Eye (tissue), 1 donor: ENCODE results near the gene NR2F1-AS1.
A peak's percentile ranks its signal among the peaks of the same experiment; 100 is the strongest.

ENCODE experiments used
- DNase-seq: peaks from one replicate; pipeline ENCODE4 v3.0.0-alpha.2; 2015

Gene NR2F1-AS1

GRCh38 chr5:93589152-93589828, 8.3 kb upstream of the NR2F1-AS1 start:
- DNase-seq: peak; percentile 76

- DNase-seq: peak; percentile 82
These were observed 7.5 kb upstream of the NR2F1-AS1 start for GRCh38 chr5:93588352-93589151.

- DNase-seq: peak; percentile 86
These were observed 6.8 kb upstream of the NR2F1-AS1 start for GRCh38 chr5:93587597-93588351.

- DNase-seq: peak; percentile 77
These were observed 5.9 kb upstream of the NR2F1-AS1 start for GRCh38 chr5:93586736-93587596.

- DNase-seq: peak; percentile 89
These were observed 4.9 kb upstream of the NR2F1-AS1 start for GRCh38 chr5:93585767-93586385.

GRCh38 chr5:93585041-93585766, 4.2 kb upstream of the NR2F1-AS1 start:
- DNase-seq: peak; percentile 85

GRCh38 chr5:93584596-93585040, 3.6 kb upstream of the NR2F1-AS1 start:
- no peak for DNase-seq

- DNase-seq: peak; percentile 83
These were observed 3.0 kb upstream of the NR2F1-AS1 start for GRCh38 chr5:93583768-93584595.

- DNase-seq: no peak
These were observed 2.4 kb upstream of the NR2F1-AS1 start for GRCh38 chr5:93583439-93583767.

- DNase-seq: peak; percentile 98
These were observed 1.8 kb upstream of the NR2F1-AS1 start, which contains the start of gene NR2F1 for GRCh38 chr5:93582677-93583438. NR2F1 (plus strand) TSS chr5:93583222; CDS start chr5:93585024, 1,802 bp downstream.

- no peak for DNase-seq
These were observed 1.1 kb upstream of the NR2F1-AS1 start for GRCh38 chr5:93582167-93582462.

- peak; percentile 87 for DNase-seq
These were observed 724 bp downstream of the NR2F1-AS1 start for GRCh38 chr5:93580063-93580926.

GRCh38 chr5:93579692-93580062, 1.3 kb downstream of the NR2F1-AS1 start:
- DNase-seq: no peak

GRCh38 chr5:93578813-93579691, 2.0 kb downstream of the NR2F1-AS1 start:
- DNase-seq: peak; percentile 85

- peak; percentile 65 for DNase-seq
These were observed 2.9 kb downstream of the NR2F1-AS1 start for GRCh38 chr5:93577854-93578812.
